ENCODE data around the gene FREM1.

DNA sequence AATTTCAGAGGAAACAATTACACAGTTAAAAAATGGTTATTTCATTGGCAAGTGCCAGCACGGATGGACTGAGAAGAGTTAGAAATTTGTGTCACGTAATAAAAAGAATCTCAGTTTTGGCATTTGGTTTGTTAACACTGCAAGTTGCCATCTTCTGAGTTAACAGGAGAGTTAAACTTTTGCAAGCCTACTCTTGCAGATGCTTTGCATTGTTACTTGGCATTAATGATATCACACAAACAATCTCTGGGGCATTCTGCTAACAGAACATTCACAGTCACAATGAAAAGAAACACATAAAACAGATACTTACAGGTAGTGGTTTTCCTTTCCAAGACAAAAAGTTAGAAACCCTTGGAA is 647 bp downstream of the FREM1 start:
- TF ChIP-seq EZH2 (IDR thresholded peaks at IDR 0.05; ENCODE audit: borderline replicate concordance, insufficient read depth, low read depth, low read length, poor library complexity, severe bottlenecking): no peak
- TF ChIP-seq, protein P1, sequence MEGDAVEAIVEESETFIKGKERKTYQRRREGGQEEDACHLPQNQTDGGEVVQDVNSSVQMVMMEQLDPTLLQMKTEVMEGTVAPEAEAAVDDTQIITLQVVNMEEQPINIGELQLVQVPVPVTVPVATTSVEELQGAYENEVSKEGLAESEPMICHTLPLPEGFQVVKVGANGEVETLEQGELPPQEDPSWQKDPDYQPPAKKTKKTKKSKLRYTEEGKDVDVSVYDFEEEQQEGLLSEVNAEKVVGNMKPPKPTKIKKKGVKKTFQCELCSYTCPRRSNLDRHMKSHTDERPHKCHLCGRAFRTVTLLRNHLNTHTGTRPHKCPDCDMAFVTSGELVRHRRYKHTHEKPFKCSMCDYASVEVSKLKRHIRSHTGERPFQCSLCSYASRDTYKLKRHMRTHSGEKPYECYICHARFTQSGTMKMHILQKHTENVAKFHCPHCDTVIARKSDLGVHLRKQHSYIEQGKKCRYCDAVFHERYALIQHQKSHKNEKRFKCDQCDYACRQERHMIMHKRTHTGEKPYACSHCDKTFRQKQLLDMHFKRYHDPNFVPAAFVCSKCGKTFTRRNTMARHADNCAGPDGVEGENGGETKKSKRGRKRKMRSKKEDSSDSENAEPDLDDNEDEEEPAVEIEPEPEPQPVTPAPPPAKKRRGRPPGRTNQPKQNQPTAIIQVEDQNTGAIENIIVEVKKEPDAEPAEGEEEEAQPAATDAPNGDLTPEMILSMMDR (IDR thresholded peaks at IDR 0.05): no peak
